Fibroblast of upper back skin (primary cell): Measurements from ENCODE around the gene MLXIPL.
A peak's percentile ranks its signal among the peaks of the same experiment; 100 is the strongest.
"Not testable (repeated sequence)": the region's sequence is repeated elsewhere in the genome, so short reads cannot be mapped to it uniquely, and the experiment has no call there.

Source experiments
- DNase-seq: peaks from one replicate; pipeline ENCODE4 v3.0.0-alpha.2; 2013

The MLXIPL gene, protein sequence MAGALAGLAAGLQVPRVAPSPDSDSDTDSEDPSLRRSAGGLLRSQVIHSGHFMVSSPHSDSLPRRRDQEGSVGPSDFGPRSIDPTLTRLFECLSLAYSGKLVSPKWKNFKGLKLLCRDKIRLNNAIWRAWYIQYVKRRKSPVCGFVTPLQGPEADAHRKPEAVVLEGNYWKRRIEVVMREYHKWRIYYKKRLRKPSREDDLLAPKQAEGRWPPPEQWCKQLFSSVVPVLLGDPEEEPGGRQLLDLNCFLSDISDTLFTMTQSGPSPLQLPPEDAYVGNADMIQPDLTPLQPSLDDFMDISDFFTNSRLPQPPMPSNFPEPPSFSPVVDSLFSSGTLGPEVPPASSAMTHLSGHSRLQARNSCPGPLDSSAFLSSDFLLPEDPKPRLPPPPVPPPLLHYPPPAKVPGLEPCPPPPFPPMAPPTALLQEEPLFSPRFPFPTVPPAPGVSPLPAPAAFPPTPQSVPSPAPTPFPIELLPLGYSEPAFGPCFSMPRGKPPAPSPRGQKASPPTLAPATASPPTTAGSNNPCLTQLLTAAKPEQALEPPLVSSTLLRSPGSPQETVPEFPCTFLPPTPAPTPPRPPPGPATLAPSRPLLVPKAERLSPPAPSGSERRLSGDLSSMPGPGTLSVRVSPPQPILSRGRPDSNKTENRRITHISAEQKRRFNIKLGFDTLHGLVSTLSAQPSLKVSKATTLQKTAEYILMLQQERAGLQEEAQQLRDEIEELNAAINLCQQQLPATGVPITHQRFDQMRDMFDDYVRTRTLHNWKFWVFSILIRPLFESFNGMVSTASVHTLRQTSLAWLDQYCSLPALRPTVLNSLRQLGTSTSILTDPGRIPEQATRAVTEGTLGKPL

DNA sequence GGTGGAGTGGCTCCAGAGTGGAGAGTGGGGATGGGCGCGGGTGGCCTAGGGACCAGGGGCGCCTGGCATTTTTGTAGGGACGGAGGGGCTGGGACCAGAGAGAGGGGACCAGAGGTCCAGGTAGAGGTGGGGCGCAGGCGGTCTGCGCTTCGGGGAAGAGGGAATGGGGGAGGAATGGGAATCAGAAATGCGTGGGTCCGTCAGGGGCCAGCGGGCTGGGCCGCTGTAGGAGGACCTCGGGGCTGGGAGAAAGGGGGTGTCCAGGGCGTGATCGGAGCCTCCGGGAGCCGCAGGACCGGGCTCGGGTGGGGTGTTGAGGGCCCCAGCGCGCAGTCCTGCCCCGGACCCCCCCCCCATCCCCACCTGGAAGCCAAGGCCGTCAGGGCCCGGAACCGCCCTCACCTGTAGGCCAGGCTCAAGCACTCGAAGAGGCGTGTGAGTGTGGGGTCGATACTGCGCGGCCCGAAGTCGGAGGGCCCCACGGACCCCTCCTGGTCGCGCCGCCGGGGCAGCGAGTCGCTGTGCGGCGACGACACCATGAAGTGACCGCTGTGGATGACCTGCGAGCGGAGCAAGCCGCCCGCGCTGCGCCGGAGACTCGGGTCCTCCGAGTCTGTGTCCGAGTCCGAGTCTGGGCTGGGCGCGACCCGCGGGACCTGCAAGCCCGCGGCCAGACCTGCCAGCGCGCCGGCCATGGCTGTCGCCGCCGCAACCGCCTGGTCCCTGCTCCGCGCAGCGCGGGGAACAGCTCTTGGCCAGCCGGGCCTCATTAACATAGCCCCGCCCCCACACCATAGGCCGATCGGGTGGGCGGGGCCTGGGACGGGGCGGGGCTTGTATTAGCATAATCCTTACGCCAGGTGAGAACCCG lies at the start of gene MLXIPL:
Gene MLXIPL (minus strand): TSS at position 725 of the 871 bp plus-strand sequence. CDS start 30 bp downstream, at position 695.
- DNase-seq: peak; percentile 21

DNA sequence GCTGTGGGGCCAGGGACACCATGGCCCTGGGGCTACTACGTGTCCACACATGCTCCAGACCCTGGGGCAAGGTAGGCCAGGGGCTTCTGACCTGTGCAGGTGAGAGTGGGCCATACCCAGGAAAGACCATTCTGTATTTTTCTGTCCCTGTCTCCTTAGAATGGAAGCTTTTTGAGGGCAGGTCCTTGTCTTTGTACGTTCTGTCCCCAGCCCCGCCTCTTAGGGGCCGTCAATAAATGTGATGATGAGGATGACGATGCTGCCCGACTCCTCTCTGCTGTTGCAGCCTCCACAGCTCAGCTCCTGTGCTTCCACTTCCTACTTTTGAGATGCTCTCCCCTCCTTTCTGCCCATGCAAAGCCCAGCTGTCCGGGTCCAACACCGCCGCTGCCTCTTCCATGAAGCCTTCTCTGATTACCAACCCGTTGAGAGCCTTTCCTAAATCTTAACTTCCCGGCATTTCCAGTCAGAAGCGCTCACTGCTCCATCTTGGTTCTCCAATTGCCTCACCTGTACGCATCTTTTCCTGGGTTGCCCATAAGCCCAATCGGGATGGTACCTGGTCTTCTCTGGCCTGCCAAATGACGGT lies 47.6 kb upstream of the MLXIPL start:
- no peak for DNase-seq

DNA sequence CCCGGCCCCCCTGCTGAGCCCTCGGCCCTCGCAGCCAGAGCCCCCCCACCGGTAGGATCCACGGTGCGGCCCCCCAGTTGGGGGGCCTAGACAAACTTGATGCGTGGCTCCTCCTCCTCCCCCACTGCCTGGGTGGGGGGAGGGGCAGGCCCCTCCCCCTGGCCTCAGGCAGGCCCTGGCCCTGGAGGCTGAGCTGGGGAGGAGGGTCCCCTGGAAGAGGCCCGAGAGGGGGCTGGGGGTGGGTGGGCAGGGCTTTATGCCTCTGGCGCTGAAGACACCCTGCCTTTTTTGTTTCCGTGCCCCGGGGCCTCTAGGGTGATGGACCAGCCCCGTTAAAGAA lies 47.0 kb upstream of the MLXIPL start:
- no peak for DNase-seq

DNA sequence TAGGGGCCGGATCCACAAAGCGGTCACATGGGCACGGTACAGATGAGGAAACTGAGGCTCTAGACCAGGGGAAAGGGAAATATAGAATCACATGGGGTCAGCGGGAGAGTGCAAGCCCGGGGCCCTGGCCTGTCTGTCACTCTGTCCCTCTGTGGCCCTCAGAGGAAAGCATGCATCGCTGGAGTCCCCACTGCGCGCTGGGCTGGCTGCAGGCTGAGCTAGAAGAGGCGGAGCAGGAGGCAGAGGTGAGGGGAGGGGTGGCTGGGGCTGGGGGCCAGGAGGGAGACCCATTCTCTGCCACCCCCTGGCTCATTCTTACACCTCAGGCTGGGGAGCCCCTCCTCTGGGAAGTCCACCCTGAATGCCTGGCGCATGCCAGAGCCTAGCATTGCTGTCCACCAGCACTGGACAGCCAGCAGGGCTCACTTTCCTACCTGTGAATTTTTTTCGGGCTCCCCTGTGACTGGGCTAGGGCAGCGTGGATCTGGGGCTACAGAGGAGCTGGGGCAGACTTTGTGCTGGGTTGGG lies 45.6 kb upstream of the MLXIPL start:
- no peak for DNase-seq

DNA sequence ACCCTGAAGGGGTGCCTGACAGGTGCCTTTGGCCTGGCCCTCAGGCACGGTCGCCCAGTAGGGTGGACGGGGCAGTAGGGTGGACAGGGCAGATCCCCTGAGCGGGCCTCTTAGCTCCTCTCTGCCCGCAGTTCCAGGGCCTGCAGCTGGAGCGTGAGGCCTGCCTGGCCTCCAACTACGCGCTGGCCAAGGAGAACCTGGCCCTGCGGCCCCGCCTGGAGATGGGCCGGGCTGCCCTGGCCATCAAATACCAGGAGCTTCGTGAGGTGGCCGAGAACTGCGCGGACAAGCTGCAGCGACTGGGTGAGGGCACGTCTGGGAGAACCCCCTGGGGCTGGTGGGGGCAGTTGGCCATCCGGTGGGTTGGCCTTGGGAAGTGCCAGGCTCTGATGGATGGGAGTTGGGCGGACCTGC lies 45.0 kb upstream of the MLXIPL start:
- no peak for DNase-seq

DNA sequence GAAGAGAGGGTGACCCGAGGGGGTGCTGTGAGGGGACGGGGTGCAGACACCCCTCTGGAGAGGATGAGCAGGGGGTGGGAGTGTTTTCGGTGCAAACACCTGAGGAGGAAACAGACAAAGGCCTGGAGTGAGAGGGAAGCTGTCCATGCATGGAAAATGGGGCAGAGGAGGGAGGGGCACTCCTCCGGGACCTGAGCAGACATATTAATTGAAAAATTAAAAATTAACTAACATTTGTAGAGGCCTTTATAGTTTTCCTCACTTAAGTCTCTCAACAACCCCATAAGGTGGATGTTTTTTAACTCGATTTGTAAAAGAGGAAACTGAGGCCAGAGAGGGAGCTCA lies 44.5 kb upstream of the MLXIPL start:
- no peak for DNase-seq

DNA sequence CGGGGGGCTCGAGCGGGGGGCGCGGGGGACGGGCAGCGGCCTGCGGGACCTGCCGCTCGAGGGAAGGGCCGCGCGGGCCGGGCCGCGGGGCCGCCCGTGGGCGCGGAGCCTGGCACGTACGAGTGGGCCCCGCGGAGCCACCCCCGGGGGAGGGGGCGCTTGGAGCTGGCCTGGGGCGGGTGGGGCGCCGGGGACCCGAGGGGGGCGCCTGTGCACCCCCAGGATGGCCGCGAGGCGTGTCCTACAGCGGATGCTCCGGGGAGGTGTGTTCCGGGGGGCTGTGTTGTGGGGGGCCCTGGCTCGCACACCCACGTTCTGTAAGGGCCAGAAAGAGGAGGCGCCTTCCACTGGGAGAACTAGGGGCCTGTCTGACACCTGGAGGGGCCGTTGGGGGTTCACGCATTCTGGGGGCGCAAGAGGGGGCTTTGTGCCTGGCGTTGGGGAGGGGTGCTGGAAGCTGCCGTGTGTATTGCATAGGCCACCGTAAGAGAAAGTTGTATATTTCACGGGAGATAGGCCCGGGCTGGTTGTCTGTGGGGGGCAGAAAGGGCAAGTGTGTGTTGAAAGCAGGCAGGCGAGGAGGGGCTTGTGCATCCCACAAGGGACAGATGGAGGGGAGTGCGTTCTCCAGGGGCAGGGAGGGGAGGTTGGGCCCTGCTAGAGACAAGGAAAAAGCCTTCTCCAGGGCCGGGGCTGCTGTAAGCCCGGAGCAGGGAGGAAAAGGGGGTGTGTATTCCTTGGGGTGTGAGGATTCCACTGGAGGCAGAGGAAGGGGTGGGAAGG lies 44.0 kb upstream of the MLXIPL start:
- DNase-seq: peak; percentile 7

DNA sequence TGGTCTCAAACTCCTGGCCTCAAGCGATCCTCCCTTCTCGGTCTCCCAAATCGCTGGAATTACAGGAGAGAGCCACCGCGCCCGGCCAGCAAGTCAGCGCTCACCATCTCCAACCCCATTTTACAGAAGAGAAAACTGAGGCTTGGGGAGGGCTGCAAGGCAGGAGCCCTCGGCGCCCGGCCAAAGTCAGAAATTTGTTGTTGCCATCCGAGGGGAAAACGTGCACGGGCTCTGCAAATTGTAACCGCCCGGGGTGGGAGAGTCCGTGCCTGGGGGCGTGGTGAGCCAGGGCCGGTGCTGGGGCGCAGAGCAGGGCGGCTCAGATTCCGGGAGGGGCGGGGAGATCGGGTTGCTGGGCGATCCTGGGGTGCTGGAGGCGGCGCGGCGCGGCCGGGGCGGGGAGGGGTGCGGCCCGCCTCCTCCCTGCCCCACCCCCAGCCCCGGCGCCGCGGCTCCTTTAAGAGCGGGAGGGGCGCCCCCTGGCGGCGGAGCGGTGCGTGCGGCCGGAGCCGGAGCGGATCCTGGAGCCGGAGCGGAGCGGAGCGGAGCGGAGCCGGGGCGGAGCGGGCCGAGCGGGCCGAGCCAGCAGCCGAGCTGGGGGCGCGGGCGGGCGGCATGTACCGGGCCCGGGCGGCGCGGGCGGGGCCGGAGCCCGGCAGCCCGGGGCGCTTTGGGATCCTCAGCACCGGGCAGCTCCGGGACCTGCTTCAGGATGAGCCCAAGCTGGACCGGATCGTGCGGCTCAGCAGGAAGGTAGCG lies 43.2 kb upstream of the MLXIPL start, which contains the start of gene VPS37D:
Gene VPS37D (plus strand): TSS at position 488 of the 759 bp plus-strand sequence. CDS start 128 bp downstream, at position 616.
- peak; percentile 87 for DNase-seq

DNA sequence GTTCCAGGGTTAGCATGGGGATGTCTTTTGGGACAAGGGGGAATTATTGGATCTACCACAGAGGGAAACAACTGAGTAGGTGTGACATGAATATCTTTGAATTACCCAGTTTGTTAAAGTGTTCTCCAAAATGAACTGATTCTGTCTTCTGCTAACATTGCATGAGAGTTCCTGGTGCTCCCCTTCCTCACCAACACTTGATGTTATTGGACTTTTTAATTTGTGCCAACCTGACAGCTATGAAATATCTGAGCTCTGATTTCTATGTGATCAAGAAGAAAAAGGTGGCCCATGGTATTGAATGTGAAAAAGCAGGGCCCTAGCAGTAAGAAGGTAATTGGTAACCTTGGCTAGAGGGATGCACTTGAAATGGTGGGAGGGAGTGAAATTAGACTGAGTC lies 38.7 kb upstream of the MLXIPL start:
- no peak for DNase-seq

DNA sequence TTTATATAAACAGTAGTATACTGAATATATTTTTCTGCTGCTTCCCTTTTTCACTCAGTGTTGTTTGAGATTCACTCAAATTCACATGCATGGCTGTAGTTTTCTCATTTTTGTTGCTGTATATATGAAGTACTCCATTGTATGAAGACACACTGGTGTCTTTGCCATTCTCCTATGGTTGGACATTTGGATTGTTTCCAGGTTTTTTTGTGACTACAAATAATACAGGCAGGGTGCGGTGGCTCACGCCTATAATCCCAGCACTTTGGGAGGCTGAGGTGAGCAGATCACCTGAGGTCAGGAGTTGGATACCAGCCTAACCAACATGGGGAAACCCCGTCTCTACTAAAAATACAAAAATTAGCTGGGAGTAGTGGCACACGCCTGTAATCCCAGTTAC lies 36.3 kb upstream of the MLXIPL start:
- DNase-seq: not testable (repeated sequence)

DNA sequence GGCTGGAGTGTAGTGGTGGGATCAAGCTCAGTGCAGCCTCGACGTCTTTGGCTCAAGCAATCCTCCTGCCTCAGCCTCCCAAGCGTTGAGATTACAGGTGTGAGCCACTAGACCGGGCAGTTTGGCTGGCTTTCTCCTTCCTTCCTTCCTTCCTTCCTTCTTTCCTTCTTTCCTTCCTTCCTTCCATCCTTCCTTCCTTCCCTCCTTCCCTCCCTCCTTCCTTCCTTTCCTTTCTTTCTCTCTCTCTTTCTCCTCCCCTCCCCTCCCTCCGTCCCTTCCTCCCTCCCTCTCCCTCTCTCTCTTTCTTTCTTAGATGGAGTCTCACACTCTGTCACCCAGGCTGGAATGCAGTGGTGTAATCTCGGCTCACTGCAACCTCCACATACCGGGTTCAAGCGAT lies 35.7 kb upstream of the MLXIPL start:
- DNase-seq: no peak

DNA sequence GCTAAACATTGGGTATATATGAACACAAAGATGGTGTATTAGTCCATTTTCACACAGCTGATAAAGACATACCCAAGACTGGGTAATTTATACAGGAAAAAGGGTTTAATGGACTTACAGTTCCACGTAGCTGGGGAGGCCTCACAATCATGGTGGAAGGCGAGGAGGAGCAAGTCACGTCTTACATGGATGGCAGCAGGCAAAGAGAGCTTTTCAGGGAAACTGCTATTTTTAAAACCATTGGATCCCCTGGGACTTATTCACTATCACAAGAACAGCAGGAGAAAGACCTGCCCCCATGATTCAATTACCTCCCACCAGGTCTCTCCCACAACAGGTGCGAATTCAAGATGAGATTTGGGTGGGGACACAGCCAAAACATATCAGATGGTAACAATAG lies 31.0 kb upstream of the MLXIPL start:
- DNase-seq: not testable (repeated sequence)

DNA sequence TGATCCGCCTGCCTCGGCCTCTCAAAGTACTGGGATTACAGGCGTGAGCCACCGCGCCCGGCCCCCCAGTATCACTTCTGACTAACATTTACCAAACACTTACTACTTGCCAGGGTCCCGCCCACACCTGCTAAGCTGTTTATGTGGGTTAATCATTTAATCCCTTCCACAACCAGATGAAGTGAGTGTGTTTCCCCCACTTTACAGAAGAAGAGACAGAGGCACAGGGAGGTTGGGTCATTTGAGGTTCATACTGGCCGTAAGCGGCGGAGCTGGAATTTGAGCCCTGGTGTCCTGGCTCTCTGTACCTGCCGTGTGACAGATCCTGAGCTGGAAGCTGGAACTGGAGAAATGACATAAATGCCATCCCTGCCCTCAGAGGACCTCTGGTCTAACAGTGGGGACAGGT lies 28.2 kb upstream of the MLXIPL start:
- no peak for DNase-seq

DNA sequence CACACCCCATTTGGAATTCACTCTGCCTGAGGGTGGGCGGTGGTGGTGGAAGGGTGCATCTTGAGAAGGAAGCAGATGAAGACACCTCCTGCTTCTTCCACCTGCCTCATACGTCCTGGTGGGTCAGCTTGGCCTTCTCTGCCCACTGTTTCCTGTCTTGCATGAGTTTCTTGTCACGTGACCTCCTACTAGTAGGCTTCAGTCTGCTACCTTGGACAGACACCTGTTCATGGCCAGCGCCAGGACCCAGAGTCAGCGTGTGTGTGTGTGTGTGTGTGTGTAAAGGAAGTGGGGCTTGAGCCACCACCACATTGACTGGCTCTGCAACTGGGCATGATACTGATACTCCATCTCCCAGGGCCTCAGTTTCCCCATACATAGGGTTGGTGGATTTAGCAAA lies 26.2 kb upstream of the MLXIPL start:
- DNase-seq: no peak

DNA sequence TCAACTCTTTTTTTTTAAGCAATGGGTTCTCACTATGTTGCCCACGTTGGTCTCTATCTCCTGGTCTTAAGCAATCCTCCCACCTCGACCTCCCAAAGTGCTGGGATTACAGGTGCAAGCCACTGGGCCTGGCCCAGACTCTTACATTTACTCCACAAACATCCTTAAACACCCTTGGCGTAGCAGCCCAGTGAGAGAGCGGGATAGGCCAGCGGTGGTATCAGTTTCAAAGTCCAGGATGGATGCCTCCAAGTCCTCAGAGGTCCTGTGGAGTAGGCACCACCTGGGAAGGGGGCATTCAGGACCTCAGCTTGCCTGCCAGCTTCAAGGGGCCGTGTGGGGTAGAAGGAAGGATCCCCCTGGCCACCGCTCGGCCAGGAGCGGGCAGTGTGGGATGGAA lies 25.3 kb upstream of the MLXIPL start:
- DNase-seq: no peak

DNA sequence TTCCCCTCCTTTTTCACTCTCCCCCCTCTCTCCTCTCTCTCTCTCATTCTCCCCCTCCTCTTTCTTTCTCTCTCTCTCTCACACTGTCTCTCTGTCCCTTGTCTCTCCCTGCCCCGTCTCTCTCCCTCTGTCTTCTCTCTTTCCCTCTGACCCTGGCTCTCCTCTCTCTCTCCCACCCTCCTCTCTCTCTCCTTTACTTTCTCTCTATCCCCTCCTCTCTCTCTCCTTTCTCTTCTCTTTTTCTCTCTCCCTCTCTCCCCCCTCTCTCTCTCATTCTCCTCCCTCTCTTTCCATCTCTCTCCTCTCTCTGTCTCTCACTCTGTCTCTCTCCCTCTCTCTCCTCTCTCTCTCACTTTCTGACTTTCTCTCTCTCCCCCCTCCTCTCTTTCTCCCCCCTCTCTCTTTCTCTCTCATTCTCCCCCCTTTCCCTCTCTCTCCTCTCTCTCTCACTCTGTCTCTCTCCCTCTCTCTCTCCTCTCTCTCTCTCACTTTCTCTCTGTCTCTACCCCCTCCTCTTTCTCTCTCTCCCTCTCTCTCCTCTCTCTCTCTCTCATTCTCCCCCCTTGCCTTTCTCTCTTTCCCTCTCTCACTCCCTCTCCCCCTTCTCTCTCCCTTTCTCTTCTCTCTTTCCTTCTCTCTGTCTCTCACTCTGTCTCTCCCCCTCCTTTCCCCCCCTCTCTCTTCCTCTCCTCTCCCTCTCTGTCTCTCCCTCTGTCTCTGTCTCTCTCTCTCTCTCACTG lies 24.4 kb upstream of the MLXIPL start:
- DNase-seq: no peak

DNA sequence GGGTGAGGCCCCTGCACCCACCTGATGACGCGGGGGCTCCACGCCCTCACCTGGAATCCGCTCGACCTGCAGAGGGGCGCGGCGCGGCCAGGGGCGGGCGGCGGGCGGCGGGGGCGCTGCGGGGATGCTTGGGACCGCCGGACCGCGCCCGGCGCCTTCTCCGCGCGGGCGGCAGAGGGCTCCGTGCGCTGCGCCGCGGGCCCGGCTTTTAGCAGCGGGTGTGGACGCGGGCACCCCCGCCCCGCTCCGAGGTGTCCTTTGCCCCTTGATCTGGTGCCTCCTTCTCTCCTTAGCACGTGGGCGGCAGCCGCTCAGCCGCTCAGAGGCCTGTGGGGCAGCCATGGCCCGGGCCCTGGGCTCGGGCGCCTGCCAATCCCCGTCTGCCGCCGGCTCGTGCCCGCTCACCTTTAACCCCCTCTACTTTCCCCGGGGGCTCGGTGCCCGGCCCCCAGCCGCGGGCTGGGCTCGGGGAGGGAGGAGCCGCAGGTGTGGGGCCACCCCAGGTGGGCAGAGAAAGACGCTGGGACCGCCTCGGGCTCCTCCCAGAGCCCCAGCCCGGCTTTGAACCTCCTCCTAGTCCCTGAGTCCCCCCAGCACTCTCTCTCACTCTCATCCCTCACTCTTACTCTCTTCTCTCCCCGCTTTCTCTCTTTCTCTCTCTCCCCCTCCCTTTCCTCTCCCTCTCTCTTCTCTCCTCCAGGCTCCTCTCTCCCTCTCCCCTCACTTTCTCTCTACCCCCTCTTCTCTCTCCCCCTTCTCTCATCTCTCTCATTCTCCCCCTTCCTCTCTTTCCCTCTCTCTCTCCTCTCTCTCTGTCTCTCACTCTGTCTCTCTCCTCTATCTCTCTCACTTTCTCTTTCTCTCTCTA lies 23.6 kb upstream of the MLXIPL start:
- DNase-seq: no peak

DNA sequence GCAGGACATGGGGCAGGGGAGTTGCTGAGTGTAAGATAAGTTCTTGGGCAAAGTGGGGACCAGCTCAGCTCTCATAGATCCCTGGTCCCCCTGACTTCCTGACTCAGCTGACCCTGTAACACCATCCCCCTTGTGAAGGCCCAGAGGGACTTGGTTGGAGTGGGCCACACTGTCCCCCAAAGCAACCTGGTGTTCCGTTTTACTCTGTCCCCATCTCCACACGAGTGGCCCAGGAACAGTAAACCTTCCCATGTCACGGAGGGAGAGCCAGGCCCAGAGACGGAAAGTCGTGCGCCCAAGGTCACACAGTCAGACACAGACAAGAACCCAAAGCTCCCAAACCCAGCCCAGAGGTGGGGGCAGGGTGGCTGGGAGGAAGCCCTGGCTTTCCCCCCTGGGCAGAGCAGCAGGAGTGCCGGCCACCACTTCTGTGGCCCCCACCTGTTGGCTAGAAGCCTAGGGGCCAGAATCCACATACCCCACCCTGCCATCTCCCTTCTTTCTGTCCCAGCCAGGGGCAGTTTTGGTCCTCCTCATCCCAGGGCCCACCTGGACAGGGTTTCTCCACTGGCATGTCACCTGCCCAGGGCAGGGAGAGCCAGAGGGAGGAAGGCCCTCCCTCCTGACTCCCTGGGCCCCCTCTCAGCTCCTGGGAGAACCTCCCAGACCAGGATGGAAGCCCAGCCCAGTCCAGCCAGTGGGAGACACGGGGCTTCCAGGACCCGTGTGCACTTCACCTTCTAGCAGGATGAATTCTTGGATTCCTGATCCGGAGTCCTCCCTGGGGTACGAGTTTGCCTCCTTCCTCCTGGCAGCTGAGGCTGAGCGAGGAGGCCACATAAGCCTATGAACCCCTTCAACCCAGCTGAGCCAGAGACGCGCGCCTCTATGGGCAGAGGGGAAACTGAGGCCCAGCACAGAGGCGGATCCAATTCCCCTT lies 22.7 kb upstream of the MLXIPL start:
- DNase-seq: no peak
